PFSK-1 (cell line): ENCODE measurements around the gene CCND3.

ENCODE experiments used
- FOXP2 ChIP-seq: optimal IDR thresholded peaks from 2 replicates; pipeline ENCODE3; 2011; ENCODE audit warnings: borderline replicate concordance, control low read depth, inconsistent platforms; ENCODE audit not compliant: insufficient read depth; ENCODE audit errors: extremely low read length, extremely low read depth
- POLR2AphosphoS5 ChIP-seq: IDR thresholded peaks from 2 replicates; pipeline ENCODE4 v1.6.1; 2012; ENCODE audit warnings: low read depth, mild to moderate bottlenecking, control low read depth, low read length, moderate library complexity
- REST ChIP-seq, 2 experiments: IDR thresholded peaks; 2 replicates each; pipeline versions ENCODE4 v1.6.1 to v1.8.0; 2011 to 2012; ENCODE audit warnings: low read depth in 2 of 2, low read length in 2 of 2, control low read depth in 1 of 2, inconsistent platforms in 1 of 2, mild to moderate bottlenecking in 1 of 2, moderate library complexity in 1 of 2; ENCODE audit not compliant: insufficient read depth in 1 of 2
- SIN3A ChIP-seq: IDR thresholded peaks from 2 replicates; pipeline ENCODE4 v1.6.1; 2012; ENCODE audit warnings: mild to moderate bottlenecking, low read length, moderate library complexity, borderline replicate concordance; ENCODE audit not compliant: insufficient read depth
- TAF1 ChIP-seq: IDR thresholded peaks from 2 replicates; pipeline ENCODE4 v1.6.1; 2012; ENCODE audit warnings: low read length, control low read depth, borderline replicate concordance; ENCODE audit not compliant: insufficient read depth

CCND3 gene

GRCh38 chr6:41966961-41967311, 25.3 kb upstream of the CCND3 start:
- TF ChIP-seq TAF1 (no peak), SIN3A (no peak), POLR2AphosphoS5 (no peak), REST (IDR thresholded peaks at IDR 0.05; ENCODE audit: insufficient read depth in 1 of 2, low read depth in 2 of 2, low read length in 2 of 2) (no peak), FOXP2 (no peak)

GRCh38 chr6:41966214-41966920, 24.8 kb upstream of the CCND3 start:
- no peak for TF ChIP-seq REST (IDR thresholded peaks at IDR 0.05; ENCODE audit: insufficient read depth in 1 of 2, low read depth in 2 of 2, low read length in 2 of 2)
- TF ChIP-seq POLR2AphosphoS5, result no peak
- TF ChIP-seq FOXP2, result no peak
- TF ChIP-seq SIN3A, result no peak
- TF ChIP-seq TAF1, result no peak

GRCh38 chr6:41965429-41966213, 24.0 kb upstream of the CCND3 start:
- TF ChIP-seq POLR2AphosphoS5 (no peak), TAF1 (no peak), FOXP2 (no peak), SIN3A (no peak), REST (IDR thresholded peaks at IDR 0.05; ENCODE audit: insufficient read depth in 1 of 2, low read depth in 2 of 2, low read length in 2 of 2) (no peak)

- TF ChIP-seq SIN3A, result no peak
- TF ChIP-seq REST (IDR thresholded peaks at IDR 0.05; ENCODE audit: insufficient read depth in 1 of 2, low read depth in 2 of 2, low read length in 2 of 2), result no peak
- no peak for TF ChIP-seq FOXP2
- no peak for TF ChIP-seq TAF1
- no peak for TF ChIP-seq POLR2AphosphoS5
These were observed 22.7 kb upstream of the CCND3 start for GRCh38 chr6:41964201-41964887.
